SK-N-SH (cell line): ENCODE results near the gene ERC2. TPM values are rescaled to one million over a fixed set of nuclear protein-coding genes. Genes with fewer than 3 reads are reported as not detected.

Source experiments
- CTCF ChIA-PET: fragments of 300-600, 350-600 bp; formaldehyde crosslinking; extraction: SDS; loops from one replicate; lab custom pipeline; 2021; lab: Yijun Ruan, JAX
- POLR2A ChIA-PET: fragments of 350-600 bp; sonication (Branson Sonifier 250); formaldehyde crosslinking; extraction: SDS; loops from one replicate; lab custom pipeline; 2020; ENCODE audit warnings: antibody characterized with exemption, inconsistent platforms; lab: Yijun Ruan, JAX
- DNase-seq: peaks from one replicate; pipeline ENCODE4 v3.0.0; 2012
- H2AFZ ChIP-seq: fragments of 200-600 bp; sonication (generic); 2 replicates; pipeline ENCODE4 v1.8.1; 2016; ENCODE audit warnings: antibody characterized with exemption, mild to moderate bottlenecking, low read depth
- H3F3A ChIP-seq: fragments of 200-600 bp; sonication (generic); replicated peaks from 2 replicates; pipeline ENCODE3; 2016; ENCODE audit warnings: antibody characterized with exemption, mild to moderate bottlenecking; ENCODE audit not compliant: insufficient read depth
- H3K27ac ChIP-seq, 2 experiments: fragments of 200-500 bp in 1 of 2; fragments of 200-600 bp in 1 of 2; sonication (Bioruptor generic) in 1 of 2; sonication (generic), shearing (Covaris generic) in 1 of 2; 2 replicates each; pipeline versions ENCODE4 v1.5.1 to v1.6.1; 2014 to 2016; ENCODE audit warnings: low read depth in 2 of 2, inconsistent platforms in 1 of 2, low read length in 1 of 2, mild to moderate bottlenecking in 1 of 2, mixed read lengths in 1 of 2
- H3K27me3 ChIP-seq: fragments of 200-600 bp; sonication (generic), shearing (Covaris generic); 2 replicates; pipeline ENCODE4 v1.6.1; 2016; ENCODE audit warnings: mixed run types; ENCODE audit not compliant: insufficient read depth
- H3K36me3 ChIP-seq, 2 experiments: fragments of 200-500 bp in 1 of 2; fragments of 200-600 bp in 1 of 2; sonication (Bioruptor generic) in 1 of 2; sonication (generic) in 1 of 2; replicated peaks in 1 of 2; 2 replicates each; pipeline versions ENCODE3 to v1.5.1; 2014 to 2016; ENCODE audit warnings: low read length in 1 of 2, mild to moderate bottlenecking in 1 of 2; ENCODE audit not compliant: insufficient read depth in 2 of 2, control insufficient read depth in 1 of 2
- H3K4me1 ChIP-seq, 2 experiments: fragments of 200-500 bp in 1 of 2; fragments of 200-600 bp in 1 of 2; sonication (Bioruptor generic) in 1 of 2; sonication (generic), shearing (Covaris generic) in 1 of 2; 2 replicates each; pipeline versions ENCODE4 v1.5.1 to v1.6.1; 2014 to 2016; ENCODE audit warnings: low read depth in 1 of 2, low read length in 1 of 2, mixed run types in 1 of 2; ENCODE audit not compliant: insufficient read depth in 2 of 2, control insufficient read depth in 1 of 2
- H3K4me2 ChIP-seq: fragments of 200-600 bp; sonication (generic), shearing (Covaris generic); 2 replicates; pipeline ENCODE4 v1.6.1; 2017; ENCODE audit warnings: mixed run types
- H3K4me3 ChIP-seq, 2 experiments: fragments of 200-500 bp in 1 of 2; fragments of 200-600 bp in 1 of 2; sonication (Bioruptor generic) in 1 of 2; sonication (generic), shearing (Covaris generic) in 1 of 2; 2 replicates each; pipeline versions ENCODE4 v1.5.1 to v1.8.1; 2014 to 2016; ENCODE audit warnings: low read depth in 2 of 2, inconsistent platforms in 1 of 2, low read length in 1 of 2, mild to moderate bottlenecking in 1 of 2, mixed read lengths in 1 of 2, moderate library complexity in 1 of 2
- H3K79me2 ChIP-seq: fragments of 200-600 bp; sonication (generic); 2 replicates; pipeline ENCODE4 v1.8.1; 2017; ENCODE audit warnings: mild to moderate bottlenecking; ENCODE audit not compliant: insufficient read depth
- H3K9ac ChIP-seq: fragments of 200-600 bp; sonication (generic); 2 replicates; pipeline ENCODE4 v1.6.1; 2017; ENCODE audit warnings: mixed run types
- H3K9me2 ChIP-seq: fragments of 200-600 bp; sonication (generic); 2 replicates; pipeline ENCODE4 v1.6.1; 2017; ENCODE audit warnings: mixed run types
- H3K9me3 ChIP-seq: fragments of 200-600 bp; sonication (generic); 2 replicates; pipeline ENCODE4 v1.6.1; 2017; ENCODE audit warnings: mixed run types, mild to moderate bottlenecking, moderate library complexity
- H4K20me1 ChIP-seq: fragments of 200-600 bp; sonication (generic); 2 replicates; pipeline ENCODE4 v1.6.1; 2017; ENCODE audit warnings: mild to moderate bottlenecking, mixed run types; ENCODE audit not compliant: insufficient read depth
- CHD2 ChIP-seq: fragments of 150-350 bp; IDR thresholded peaks from 2 replicates; pipeline ENCODE4 v1.6.1; 2018; ENCODE audit warnings: low read length; ENCODE audit not compliant: partially characterized antibody
- ELF1 ChIP-seq: IDR thresholded peaks from 2 replicates; pipeline ENCODE4 v1.4.0; 2012
- EP300 ChIP-seq, 2 experiments: IDR thresholded peaks; 2 replicates each; pipeline versions ENCODE4 v1.4.0 to v1.6.1; 2012; ENCODE audit warnings: borderline replicate concordance in 1 of 2, low read depth in 1 of 2, low read length in 1 of 2
- FOSL2 ChIP-seq: IDR thresholded peaks from 2 replicates; pipeline ENCODE4 v1.4.0; 2012; ENCODE audit warnings: low read depth, mild to moderate bottlenecking, moderate library complexity, borderline replicate concordance
- FOXJ3 ChIP-seq: sonication (generic); formaldehyde crosslinking; IDR thresholded peaks from 2 replicates; pipeline ENCODE4 v1.5.1; 2020; ENCODE audit warnings: mild to moderate bottlenecking, missing genetic modification reagents
- GABPA ChIP-seq: IDR thresholded peaks from 2 replicates; pipeline ENCODE4 v1.4.0; 2012; ENCODE audit warnings: low read depth, mild to moderate bottlenecking
- JUND ChIP-seq: IDR thresholded peaks from 2 replicates; pipeline ENCODE4 v1.4.0; 2012
- MEF2A ChIP-seq: IDR thresholded peaks from 2 replicates; pipeline ENCODE4 v1.4.0; 2012; ENCODE audit warnings: low read depth, borderline replicate concordance
- NFIC ChIP-seq: IDR thresholded peaks from 2 replicates; pipeline ENCODE4 v1.4.0; 2012; ENCODE audit warnings: borderline replicate concordance
- NRF1 ChIP-seq: IDR thresholded peaks from 2 replicates; pipeline ENCODE4 v1.6.1; 2012; ENCODE audit warnings: low read depth, mild to moderate bottlenecking, low read length
- POLR2AphosphoS5 ChIP-seq: IDR thresholded peaks from 2 replicates; pipeline ENCODE4 v1.6.1; 2012; ENCODE audit warnings: low read depth, low read length
- RAD21 ChIP-seq: IDR thresholded peaks from 2 replicates; pipeline ENCODE4 v1.6.1; 2012; ENCODE audit warnings: mild to moderate bottlenecking, low read length
- SIN3A ChIP-seq: IDR thresholded peaks from 2 replicates; pipeline ENCODE4 v1.6.1; 2012; ENCODE audit warnings: low read depth, mild to moderate bottlenecking, low read length, moderate library complexity, borderline replicate concordance
- SMC3 ChIP-seq: IDR thresholded peaks from 2 replicates; pipeline ENCODE4 v1.6.1; 2012; ENCODE audit warnings: low read depth, low read length, improper control_type of control experiment
- TAF1 ChIP-seq: IDR thresholded peaks from 2 replicates; pipeline ENCODE4 v1.6.1; 2012; ENCODE audit warnings: low read depth, mild to moderate bottlenecking, low read length, moderate library complexity, borderline replicate concordance
- TEAD4 ChIP-seq: IDR thresholded peaks from 2 replicates; pipeline ENCODE4 v1.4.0; 2012; ENCODE audit warnings: mild to moderate bottlenecking, borderline replicate concordance; ENCODE audit not compliant: insufficient read depth
- YY1 ChIP-seq: IDR thresholded peaks from 2 replicates; pipeline ENCODE4 v1.4.0; 2012; ENCODE audit warnings: low read depth, mild to moderate bottlenecking
- WGBS: methylation state at CpG from one replicate; pipeline ENCODE4 v1.1.6; 2017; ENCODE audit warnings: low lambda C conversion rate; 5-methylcytosine and 5-hydroxymethylcytosine counted together
- polyA plus RNA-seq, 3 experiments: library from polyadenylated mRNA; depleted of rRNA; stranded (reverse); fragments of >200 nt; gene quantifications; 2 replicates each; pipeline ENCODE4 v1.2.3, GENCODE V29; 2012
- TF ChIP-seq, protein P1 (sequence below): fragments of 150-350 bp; IDR thresholded peaks from 2 replicates; pipeline ENCODE4 v1.6.1; 2016; ENCODE audit warnings: mild to moderate bottlenecking, low read depth, low read length
- TF ChIP-seq, protein P2 (sequence below): IDR thresholded peaks from 2 replicates; pipeline ENCODE4; 2012
- TF ChIP-seq, protein P3 (sequence below): IDR thresholded peaks from 2 replicates; pipeline ENCODE4 v1.6.1; 2012; ENCODE audit warnings: mild to moderate bottlenecking, low read depth, low read length, moderate library complexity
- TF ChIP-seq, protein P4 (sequence below): fragments of 200-600 bp; sonication (generic); IDR thresholded peaks from 2 replicates; pipeline ENCODE4 v1.6.1; 2017; ENCODE audit warnings: antibody characterized with exemption, mild to moderate bottlenecking, moderate library complexity
- TF ChIP-seq, protein P5 (sequence below): IDR thresholded peaks from 2 replicates; pipeline ENCODE4 v1.4.0; 2012; ENCODE audit warnings: low read depth, borderline replicate concordance
- TF ChIP-seq, protein P6 (sequence below): IDR thresholded peaks from 2 replicates; pipeline ENCODE4 v1.4.0; 2012; ENCODE audit warnings: low read depth

Gene ERC2
- polyA plus RNA-seq, 1 of the 3 experiments (the other 2 are of a cell fraction): 1.6 TPM

DNA sequence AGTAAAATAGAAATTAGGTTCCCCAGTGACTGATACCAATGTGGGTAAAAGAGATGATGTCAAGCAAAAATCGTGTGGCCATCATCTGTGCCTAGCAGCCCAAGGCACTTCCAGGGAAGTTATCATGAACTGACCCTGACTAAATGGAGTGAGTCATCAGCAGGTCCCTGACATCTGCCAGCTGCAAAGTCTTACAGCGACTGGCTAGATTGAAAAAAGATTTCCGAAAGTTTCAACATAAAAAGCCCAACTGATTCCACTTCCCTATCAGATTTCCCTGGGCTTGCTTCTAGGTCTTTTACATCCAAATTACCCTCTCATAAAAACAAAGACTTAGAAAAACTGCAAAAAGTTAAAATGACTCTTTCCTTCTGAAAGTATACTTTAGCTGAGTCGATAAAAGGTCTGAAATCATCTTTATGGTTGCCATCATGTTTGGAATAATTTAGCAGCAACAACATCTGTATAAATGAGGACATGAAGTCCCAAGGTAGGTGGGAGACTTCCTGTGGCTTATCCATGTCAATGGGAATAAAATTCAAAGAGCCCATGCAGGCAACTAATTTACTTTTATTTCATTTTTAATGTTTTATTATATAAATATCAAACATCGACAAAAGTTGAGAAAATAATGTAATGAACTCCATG lies 342.8 kb downstream of the ERC2 start:
- CTCF ChIA-PET: interaction anchor here (1.0 kb wide), 1 partner anchor 126 kb away, joined by 4 read pairs; no protein-coding TSS in a partner anchor
- 24% methylated on average over 5 of the region's 5 CpGs for WGBS
- peak; percentile 62 for DNase-seq
- TF ChIP-seq JUND (peak; percentile 89), GABPA (no peak), TEAD4 (0 out of 2 replicates have a peak, but pooled peaks have one; percentile 41), SIN3A (peak; percentile 33; the same call in 1 of the 2 replicates), RAD21 (no peak), NFIC (no peak), FOSL2 (peak; percentile 90; the same call in 1 of the 2 replicates), EP300 (IDR thresholded peaks at IDR 0.05; ENCODE audit: borderline replicate concordance in 1 of 2, low read depth in 1 of 2, low read length in 1 of 2) (peak; percentile 58 to 79; a peak in 2 of 4 replicates), YY1 (no peak), MEF2A (no peak), FOXJ3 (CRISPR knock-in tag) (no peak), SMC3 (no peak), NRF1 (no peak), ELF1 (0 out of 2 replicates have a peak, but pooled peaks have one; percentile 9), TAF1 (no peak), POLR2AphosphoS5 (peak; percentile 70; the same call in 1 of the 2 replicates), CHD2 (peak; percentile 57)
- TF ChIP-seq, protein P1, sequence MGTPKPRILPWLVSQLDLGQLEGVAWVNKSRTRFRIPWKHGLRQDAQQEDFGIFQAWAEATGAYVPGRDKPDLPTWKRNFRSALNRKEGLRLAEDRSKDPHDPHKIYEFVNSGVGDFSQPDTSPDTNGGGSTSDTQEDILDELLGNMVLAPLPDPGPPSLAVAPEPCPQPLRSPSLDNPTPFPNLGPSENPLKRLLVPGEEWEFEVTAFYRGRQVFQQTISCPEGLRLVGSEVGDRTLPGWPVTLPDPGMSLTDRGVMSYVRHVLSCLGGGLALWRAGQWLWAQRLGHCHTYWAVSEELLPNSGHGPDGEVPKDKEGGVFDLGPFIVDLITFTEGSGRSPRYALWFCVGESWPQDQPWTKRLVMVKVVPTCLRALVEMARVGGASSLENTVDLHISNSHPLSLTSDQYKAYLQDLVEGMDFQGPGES: no peak
- TF ChIP-seq, protein P2, sequence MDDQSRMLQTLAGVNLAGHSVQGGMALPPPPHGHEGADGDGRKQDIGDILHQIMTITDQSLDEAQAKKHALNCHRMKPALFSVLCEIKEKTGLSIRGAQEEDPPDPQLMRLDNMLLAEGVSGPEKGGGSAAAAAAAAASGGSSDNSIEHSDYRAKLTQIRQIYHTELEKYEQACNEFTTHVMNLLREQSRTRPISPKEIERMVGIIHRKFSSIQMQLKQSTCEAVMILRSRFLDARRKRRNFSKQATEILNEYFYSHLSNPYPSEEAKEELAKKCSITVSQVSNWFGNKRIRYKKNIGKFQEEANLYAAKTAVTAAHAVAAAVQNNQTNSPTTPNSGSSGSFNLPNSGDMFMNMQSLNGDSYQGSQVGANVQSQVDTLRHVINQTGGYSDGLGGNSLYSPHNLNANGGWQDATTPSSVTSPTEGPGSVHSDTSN: peak; percentile 82
- TF ChIP-seq, protein P3, sequence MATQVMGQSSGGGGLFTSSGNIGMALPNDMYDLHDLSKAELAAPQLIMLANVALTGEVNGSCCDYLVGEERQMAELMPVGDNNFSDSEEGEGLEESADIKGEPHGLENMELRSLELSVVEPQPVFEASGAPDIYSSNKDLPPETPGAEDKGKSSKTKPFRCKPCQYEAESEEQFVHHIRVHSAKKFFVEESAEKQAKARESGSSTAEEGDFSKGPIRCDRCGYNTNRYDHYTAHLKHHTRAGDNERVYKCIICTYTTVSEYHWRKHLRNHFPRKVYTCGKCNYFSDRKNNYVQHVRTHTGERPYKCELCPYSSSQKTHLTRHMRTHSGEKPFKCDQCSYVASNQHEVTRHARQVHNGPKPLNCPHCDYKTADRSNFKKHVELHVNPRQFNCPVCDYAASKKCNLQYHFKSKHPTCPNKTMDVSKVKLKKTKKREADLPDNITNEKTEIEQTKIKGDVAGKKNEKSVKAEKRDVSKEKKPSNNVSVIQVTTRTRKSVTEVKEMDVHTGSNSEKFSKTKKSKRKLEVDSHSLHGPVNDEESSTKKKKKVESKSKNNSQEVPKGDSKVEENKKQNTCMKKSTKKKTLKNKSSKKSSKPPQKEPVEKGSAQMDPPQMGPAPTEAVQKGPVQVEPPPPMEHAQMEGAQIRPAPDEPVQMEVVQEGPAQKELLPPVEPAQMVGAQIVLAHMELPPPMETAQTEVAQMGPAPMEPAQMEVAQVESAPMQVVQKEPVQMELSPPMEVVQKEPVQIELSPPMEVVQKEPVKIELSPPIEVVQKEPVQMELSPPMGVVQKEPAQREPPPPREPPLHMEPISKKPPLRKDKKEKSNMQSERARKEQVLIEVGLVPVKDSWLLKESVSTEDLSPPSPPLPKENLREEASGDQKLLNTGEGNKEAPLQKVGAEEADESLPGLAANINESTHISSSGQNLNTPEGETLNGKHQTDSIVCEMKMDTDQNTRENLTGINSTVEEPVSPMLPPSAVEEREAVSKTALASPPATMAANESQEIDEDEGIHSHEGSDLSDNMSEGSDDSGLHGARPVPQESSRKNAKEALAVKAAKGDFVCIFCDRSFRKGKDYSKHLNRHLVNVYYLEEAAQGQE: no peak
- TF ChIP-seq, protein P4, sequence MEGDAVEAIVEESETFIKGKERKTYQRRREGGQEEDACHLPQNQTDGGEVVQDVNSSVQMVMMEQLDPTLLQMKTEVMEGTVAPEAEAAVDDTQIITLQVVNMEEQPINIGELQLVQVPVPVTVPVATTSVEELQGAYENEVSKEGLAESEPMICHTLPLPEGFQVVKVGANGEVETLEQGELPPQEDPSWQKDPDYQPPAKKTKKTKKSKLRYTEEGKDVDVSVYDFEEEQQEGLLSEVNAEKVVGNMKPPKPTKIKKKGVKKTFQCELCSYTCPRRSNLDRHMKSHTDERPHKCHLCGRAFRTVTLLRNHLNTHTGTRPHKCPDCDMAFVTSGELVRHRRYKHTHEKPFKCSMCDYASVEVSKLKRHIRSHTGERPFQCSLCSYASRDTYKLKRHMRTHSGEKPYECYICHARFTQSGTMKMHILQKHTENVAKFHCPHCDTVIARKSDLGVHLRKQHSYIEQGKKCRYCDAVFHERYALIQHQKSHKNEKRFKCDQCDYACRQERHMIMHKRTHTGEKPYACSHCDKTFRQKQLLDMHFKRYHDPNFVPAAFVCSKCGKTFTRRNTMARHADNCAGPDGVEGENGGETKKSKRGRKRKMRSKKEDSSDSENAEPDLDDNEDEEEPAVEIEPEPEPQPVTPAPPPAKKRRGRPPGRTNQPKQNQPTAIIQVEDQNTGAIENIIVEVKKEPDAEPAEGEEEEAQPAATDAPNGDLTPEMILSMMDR: no peak
- TF ChIP-seq, protein P5, sequence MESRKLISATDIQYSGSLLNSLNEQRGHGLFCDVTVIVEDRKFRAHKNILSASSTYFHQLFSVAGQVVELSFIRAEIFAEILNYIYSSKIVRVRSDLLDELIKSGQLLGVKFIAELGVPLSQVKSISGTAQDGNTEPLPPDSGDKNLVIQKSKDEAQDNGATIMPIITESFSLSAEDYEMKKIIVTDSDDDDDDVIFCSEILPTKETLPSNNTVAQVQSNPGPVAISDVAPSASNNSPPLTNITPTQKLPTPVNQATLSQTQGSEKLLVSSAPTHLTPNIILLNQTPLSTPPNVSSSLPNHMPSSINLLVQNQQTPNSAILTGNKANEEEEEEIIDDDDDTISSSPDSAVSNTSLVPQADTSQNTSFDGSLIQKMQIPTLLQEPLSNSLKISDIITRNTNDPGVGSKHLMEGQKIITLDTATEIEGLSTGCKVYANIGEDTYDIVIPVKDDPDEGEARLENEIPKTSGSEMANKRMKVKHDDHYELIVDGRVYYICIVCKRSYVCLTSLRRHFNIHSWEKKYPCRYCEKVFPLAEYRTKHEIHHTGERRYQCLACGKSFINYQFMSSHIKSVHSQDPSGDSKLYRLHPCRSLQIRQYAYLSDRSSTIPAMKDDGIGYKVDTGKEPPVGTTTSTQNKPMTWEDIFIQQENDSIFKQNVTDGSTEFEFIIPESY: no peak
- TF ChIP-seq, protein P6, sequence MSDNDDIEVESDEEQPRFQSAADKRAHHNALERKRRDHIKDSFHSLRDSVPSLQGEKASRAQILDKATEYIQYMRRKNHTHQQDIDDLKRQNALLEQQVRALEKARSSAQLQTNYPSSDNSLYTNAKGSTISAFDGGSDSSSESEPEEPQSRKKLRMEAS: no peak

More for the DNA sequence above, 342.8 kb downstream of the ERC2 start:
- H3K9me2 ChIP-seq: no peaks in the 10 kb centered on the region
- H4K20me1 ChIP-seq: no peaks in the 10 kb centered on the region
- H3K27me3 ChIP-seq: no peaks in the 10 kb centered on the region
- peak overlapping the region; percentile 54; the same call in 1 of the 2 replicates for H3K4me2 ChIP-seq
- peaks cover 11% of the 10 kb centered on the region for H3F3A ChIP-seq
- POLR2A ChIA-PET: no interaction called here
- no peaks in the 10 kb centered on the region for H3K79me2 ChIP-seq
- H2AFZ ChIP-seq: peak overlapping the region; percentile 35; the same call in 1 of the 2 replicates
- peak overlapping the region; percentile 63 to 69 for H3K27ac ChIP-seq
- no peak overlapping the region for H3K9ac ChIP-seq
- H3K36me3 ChIP-seq: no peaks in the 10 kb centered on the region
- H3K4me3 ChIP-seq: peak overlapping the region in 1 of 2 experiments; percentile 19; a peak in 1 of 4 replicates
- H3K4me1 ChIP-seq: peaks cover 4 to 7% of the 10 kb centered on the region in 2 experiments; a peak in 3 of 4 replicates
- H3K9me3 ChIP-seq: no peaks in the 10 kb centered on the region
